GM12875 (cell line): ENCODE results near the gene ITGA8.
"Not testable (repeated sequence)": the region's sequence is repeated elsewhere in the genome, so short reads cannot be mapped to it uniquely, and the experiment has no call there.

Experiments
- H3K4me3 ChIP-seq: one replicate; pipeline ENCODE4 v1.5.1; 2011; ENCODE audit warnings: low read depth, low read length, control low read depth
- TF ChIP-seq, protein P1 (sequence below): IDR thresholded peaks from 2 replicates; pipeline ENCODE4 v1.5.1; 2011; ENCODE audit warnings: low read depth, mild to moderate bottlenecking, control low read depth, inconsistent platforms, low read length, moderate library complexity, borderline replicate concordance; ENCODE audit not compliant: insufficient read depth

Gene ITGA8

DNA sequence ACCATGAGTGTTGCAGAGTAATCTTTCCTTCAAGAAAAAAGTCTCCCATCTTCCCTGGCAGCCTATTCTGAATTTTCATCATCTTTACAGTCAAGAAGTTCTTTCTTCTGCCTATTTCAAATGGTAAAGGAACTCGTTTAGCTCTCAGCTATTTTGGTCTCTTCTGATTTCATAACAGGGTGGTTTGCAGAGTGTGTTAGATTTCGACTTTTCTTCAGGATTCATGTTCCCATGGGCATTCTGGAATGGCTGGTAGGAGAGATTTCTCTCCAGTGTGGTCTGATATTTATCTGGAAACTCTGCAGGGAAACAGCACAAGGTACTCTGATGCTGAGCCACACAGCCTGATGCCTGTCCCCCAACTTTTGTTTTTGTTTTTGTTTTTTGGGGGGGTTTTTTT is 237.6 kb downstream of the ITGA8 start:
- TF ChIP-seq, protein P1, sequence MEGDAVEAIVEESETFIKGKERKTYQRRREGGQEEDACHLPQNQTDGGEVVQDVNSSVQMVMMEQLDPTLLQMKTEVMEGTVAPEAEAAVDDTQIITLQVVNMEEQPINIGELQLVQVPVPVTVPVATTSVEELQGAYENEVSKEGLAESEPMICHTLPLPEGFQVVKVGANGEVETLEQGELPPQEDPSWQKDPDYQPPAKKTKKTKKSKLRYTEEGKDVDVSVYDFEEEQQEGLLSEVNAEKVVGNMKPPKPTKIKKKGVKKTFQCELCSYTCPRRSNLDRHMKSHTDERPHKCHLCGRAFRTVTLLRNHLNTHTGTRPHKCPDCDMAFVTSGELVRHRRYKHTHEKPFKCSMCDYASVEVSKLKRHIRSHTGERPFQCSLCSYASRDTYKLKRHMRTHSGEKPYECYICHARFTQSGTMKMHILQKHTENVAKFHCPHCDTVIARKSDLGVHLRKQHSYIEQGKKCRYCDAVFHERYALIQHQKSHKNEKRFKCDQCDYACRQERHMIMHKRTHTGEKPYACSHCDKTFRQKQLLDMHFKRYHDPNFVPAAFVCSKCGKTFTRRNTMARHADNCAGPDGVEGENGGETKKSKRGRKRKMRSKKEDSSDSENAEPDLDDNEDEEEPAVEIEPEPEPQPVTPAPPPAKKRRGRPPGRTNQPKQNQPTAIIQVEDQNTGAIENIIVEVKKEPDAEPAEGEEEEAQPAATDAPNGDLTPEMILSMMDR: no peak
- H3K4me3 ChIP-seq: no peak overlapping the region

DNA sequence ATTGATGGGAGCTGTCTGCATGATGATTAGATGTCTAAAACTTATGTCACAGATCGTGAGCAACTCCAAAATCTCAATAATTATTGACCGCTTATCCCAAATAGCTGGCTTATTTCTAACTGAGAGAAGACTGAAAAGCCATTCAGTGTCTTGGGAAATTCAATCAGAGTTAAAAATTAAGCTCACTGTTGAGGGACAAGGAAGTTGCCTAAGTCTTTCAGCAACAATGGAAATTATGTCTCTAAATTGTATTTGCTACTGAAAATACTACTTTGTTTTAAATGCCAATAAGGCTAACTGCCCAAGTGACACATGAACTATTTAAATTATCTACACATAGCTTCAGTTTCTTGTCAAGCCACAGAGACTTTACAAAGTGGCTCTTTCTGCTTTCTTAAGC is 240.8 kb downstream of the ITGA8 start:
- TF ChIP-seq, protein P1: no peak
- no peak overlapping the region for H3K4me3 ChIP-seq

DNA sequence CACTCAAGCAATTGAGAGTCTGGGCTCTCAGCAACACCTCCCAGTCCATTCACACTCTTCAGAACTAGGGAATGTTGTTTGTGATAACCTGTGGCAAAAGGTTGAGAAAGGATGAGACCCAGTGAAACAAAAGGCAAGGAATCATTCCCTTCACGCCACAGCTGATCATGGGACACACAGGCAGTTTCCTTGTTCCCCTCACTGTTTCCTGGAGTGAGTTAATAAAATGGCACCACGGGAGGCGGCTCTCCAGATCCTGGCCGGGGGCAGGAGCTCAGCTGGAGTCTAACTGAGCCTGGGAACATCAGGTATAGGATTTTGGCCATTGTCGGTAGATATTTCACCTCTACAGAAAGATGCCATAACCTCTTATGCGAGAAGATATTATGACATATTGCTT is 241.3 kb downstream of the ITGA8 start:
- no peak overlapping the region for H3K4me3 ChIP-seq
- TF ChIP-seq, protein P1: no peak

DNA sequence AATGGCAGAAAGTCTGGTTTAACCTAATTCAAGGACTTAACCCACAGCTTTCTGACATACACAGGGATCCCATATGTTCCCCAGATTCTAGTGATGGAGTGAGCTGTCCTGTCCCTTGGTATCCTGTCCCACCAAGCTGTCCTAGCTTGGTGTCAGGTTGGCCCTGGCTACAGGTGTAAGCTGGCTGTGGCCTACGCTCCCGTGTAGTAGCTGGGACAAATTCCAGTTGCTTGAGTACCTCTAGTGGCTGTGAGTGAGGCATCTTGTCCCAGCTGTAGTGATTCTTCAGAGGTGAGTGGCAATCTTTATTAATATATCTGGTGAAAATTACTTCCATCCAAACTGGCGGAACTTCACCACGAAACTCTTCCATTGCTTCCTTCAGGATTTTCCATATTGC is 243.4 kb downstream of the ITGA8 start:
- no peak overlapping the region for H3K4me3 ChIP-seq
- TF ChIP-seq, protein P1: no peak

DNA sequence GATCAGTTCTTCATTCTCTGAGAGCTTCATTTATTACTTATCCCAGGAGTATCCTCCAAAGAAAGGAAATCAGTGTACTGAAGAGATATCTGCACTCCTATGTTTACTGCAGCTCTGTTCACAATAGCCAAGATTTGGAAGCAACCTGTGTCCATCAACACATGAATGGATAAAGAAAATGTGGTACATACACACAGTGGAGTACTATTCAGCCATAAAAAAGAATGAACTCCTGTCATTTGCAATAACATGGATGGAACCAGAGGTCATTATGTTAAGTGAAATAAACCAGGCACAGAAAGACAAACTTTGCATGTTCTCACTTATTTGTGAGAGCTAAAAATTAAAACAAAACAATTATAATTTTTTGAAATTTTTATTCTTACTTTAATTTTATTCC is 244.3 kb downstream of the ITGA8 start:
- not testable (repeated sequence) for H3K4me3 ChIP-seq

DNA sequence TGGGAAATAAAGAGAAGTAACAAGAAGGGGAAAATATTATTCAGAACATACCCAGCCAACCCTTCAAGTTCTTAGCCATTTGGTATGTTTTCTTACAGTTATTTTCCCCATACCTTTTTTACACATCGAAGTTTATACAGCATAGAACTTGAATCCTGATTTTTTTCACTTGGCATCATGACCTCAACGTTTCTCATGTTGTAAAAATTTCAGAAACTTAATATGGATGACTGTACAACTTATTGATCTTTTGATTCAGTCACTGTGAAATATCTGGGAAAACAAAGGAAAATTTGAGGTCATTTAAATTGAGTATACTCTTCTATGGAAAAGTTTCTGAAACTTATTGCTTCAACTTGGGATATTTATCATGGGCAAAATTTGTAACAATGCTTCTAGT is 245.1 kb downstream of the ITGA8 start:
- TF ChIP-seq, protein P1: no peak
- no peak overlapping the region for H3K4me3 ChIP-seq

DNA sequence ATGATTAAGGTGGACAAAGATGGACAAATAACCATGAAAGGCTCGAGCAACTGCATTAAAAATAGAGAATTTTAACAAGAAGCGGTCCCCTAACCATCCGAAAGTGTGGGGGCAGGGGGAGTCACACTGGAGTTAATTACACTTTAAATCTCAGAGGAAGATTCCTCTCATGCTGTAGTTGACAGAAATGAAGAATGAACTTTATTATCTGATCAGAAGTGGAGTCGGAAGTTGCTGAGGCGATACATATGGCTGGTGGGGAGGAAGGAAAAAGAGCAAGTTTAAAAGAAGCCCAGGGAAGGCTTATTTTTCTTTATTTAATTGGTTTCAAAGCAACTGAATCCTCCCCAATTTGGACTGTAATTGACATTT is 246.3 kb downstream of the ITGA8 start:
- TF ChIP-seq, protein P1: no peak
- no peak overlapping the region for H3K4me3 ChIP-seq
